GM21723 (cell line): Measurements from ENCODE around the gene DDAH2.

Experiments used
- ATAC-seq: cut with Tn5 transposase; IDR thresholded peaks from one replicate; pipeline ENCODE4 v1.9.1; 2021; ENCODE audit warnings: mild to moderate bottlenecking, moderate library complexity; ENCODE audit not compliant: unreplicated experiment

The DDAH2 gene

DNA sequence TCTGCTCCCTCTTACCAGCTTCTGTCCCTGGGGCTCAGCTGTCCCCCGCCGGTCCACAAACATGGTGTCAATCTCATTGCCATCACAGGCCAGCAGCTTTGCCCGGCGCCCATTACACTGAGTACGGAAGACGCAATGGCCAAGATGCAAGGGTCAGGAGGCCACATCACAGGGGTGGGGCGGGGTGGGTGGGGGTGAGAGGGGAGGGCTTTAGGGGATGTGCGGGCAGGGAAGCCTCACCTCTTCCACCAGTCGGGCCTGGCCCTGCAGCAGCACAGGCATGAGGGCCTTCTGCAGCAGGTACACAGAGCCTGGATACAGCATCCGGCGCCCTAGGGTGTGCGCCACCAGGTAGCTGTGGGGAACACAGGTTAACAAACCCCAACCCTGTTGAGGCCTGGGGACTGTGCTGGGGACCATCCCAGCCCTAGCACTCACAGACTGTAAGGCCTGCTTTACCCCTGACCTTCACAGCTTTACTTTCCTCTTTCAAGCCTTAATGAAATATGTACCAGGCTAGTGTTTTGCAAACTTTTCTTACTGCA lies 37.5 kb downstream of the DDAH2 start:
- ATAC-seq: no peak

DNA sequence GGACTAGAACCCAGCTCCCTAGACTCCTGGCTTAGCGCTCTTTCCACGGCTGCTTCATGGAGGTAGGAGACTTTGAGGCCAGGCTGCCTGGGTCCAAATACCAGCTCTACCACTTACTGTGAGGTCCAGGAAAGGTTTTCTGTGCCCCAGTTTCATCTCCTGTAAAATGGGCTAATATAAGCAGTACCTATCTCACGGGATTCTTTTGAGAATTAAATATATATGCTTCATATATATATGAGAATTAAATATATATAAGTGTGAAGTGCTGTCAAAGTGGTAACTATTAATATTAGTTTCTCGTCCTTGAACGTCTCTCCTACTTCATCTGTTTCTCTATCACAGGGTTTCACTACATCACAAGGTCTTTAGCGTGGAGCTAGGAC lies 38.0 kb downstream of the DDAH2 start:
- ATAC-seq: no peak

DNA sequence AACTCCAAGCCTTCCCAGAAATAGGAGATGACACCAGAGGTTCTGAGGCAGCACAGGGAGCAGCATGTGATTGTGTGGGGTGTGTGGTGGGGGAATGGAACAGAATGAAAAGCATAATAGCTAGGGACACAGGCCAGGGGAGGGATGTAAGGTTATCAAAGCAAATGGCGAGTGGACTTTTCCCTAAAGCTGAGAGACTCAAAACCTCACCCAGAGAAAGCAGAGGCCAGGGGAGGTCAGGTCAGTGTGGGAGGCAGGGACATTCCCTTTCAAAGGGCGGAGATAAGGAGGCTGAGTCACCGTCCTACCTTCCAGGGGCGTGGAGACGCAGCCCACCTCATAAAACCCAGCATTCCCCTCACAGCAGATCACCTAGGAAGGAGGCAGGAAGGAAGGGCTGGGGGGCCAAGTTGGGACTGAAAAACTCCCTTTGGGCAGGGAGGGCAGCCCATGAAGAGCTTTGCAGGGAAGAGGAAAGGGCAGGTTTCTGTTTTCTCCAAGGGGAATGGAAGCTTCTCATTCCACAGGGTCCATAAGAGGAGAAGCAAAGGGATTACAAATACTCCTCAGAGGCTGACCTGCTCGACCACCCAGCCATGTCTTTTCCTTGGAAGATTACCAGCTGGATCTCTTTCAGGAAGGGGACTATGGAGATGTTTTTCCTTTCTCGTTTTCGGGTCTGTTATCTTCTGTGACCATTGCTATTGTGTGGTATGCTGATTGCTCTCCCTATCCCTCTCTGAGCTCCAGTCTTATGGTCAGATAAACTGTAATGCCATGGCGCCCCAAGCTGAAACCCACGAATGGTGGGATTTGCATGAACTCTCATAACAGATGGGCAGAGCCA lies 38.6 kb downstream of the DDAH2 start:
- ATAC-seq: no peak

DNA sequence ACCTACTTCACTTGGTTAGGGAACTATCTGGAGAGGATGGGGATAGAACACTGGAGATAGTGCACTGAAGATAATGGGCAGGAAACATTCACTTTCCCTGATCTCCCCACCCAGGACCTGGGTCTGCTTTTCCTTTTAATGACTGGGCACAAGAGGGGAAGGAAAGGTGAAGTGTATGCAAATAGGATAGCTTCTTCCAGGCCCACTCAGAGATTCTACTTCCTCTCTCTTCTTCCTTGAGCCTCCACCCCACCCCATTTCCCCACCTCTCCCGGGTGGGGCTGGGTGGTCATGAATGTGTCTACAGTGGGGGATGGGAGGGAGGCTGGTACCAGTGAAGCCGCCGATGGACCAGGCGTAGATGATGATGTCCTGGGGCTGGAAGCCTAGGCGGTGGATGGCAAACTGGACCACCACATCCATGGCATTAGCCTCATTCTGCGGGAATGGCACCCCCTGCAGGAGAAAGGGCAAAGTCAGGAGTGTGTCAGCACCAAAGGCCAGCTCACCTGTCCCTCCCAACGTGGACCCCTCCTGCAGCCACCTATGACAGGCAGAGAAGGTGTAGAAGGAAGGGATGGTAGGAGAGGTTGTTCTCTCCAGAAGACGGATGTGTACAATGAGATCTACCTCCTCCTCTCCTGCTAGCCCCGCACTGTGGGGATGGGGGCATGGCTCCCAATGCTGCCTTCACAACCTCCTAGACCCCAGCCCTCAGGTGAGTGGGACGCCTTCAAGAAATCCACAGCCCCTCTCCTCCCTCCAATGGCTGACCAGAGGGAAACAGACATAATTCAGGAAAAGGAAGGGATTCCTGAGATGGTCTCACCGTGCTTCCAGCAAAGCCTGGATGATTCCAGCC lies 39.6 kb downstream of the DDAH2 start:
- ATAC-seq: no peak

DNA sequence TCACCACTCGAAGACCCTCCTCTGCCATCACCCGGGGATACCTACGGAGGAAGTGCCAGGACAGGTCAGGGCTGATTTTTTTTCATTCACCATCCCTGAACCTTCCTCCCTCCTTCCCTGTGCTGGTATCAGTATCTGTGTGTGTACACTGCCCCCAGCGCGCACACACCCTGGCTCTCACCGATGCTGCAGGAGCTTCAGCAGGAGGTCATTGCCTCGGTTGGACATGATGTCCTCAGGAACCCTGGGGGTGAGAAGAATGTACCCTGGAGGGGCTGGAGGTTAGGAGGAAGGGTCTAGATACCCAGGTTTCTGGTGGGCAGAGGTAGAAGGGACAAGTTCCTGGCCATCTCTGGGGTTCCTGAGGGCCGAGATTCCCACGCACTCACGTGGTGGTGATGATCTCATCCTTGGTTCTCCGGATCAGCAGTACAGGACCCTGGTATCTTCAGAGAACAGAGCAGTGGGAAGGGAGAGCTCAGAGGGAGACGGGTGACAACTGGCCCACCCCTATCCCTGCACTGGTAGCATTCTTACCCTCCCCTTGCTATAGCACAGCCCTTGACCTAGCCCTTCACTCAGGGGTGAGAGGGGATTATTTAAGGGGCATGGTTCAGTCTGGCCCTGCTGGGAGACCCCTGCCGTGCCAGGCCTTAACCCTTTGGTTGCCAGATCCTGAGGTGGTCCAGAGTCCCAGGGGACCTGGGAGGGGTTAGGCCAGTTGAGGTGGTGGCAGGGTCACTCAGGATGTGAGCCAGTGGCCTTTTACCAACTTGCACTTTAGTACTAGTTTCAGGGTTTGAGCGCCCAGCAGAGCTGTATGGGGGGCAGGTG lies 41.0 kb downstream of the DDAH2 start:
- no peak for ATAC-seq

DNA sequence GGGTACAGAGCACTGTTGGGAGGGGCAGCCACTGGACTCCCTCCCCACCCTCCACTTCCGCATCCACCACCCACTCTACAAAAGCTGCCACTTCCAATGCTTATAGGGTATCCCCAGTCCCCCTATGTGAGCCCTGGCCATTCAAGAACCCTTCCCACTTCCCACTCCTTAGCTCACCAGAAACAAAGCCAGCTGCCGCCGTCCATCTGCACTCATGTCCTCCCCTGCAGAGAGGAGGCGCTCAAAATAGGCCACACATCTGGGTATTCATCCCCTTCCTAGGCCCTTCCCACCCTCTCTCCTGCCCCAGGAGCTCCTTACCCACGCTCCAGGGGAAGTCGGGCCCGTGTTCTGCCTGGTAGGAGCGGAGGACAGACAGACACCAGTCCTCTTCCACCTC lies 41.8 kb downstream of the DDAH2 start:
- ATAC-seq: no peak

DNA sequence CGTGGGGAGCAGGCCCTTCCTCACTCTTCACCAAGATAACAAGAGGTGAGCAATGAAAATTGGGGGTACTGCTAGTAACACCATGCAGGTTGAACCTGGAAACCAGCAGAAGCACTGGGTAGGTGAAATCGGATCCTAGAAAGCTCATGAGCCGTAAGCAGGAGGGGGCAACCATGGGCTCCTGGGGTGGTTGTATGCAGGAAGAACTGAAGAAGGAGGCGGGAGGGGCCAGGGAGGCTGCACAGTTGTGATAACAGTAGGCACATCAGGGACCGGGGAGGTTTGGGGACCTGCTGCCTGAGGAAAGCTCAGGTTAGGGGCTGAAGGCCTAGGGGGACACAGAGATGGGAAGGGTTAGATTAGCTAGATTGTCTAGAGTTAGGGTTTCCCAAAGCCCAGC lies 42.6 kb downstream of the DDAH2 start:
- ATAC-seq: no peak

DNA sequence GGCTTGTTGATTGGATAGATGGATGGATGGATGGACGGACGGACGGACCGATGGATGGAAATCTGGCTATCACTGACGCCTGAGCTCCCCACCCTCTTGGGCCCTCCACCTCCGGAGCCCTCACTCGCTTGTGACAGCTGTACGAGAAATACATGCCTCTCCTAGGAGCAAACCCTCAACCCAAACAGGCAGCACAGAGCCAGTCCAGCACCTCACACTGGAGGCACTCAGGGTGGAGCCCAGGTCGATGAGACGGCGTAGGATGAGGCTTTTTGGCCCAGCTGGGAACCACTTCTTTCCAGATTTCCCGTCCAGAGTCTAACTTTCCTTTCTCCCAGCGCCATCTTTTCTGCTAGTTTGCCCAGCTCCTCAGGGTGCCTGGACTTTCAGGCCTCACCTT lies 45.5 kb downstream of the DDAH2 start:
- no peak for ATAC-seq

DNA sequence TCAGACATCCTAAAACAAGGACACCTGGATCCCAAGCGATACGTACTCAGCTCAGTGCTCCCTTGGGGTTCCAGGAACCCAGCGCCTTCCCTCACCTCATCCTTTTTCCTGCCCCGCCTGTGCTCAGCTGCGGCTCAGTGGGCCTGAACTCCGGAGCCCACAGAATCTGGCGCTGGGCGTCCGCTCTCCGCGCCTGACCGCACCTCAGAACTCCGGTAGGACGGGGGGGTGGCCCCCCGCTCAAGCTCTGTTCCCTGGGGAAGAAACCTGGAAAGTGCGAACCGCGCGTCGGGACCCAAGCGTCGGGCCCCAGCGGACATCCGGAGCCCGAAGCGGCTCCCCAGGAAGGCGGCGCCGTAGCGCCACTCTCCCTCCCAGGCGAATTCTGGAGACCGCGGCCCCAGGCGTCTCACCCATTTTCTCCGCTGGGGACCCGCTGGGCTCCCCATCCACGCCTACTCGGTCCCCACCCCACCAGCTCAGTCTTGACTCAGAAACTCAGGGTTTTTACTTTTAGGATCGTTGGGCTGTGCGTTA lies 47.9 kb downstream of the DDAH2 start:
- peak; percentile 26 for ATAC-seq

DNA sequence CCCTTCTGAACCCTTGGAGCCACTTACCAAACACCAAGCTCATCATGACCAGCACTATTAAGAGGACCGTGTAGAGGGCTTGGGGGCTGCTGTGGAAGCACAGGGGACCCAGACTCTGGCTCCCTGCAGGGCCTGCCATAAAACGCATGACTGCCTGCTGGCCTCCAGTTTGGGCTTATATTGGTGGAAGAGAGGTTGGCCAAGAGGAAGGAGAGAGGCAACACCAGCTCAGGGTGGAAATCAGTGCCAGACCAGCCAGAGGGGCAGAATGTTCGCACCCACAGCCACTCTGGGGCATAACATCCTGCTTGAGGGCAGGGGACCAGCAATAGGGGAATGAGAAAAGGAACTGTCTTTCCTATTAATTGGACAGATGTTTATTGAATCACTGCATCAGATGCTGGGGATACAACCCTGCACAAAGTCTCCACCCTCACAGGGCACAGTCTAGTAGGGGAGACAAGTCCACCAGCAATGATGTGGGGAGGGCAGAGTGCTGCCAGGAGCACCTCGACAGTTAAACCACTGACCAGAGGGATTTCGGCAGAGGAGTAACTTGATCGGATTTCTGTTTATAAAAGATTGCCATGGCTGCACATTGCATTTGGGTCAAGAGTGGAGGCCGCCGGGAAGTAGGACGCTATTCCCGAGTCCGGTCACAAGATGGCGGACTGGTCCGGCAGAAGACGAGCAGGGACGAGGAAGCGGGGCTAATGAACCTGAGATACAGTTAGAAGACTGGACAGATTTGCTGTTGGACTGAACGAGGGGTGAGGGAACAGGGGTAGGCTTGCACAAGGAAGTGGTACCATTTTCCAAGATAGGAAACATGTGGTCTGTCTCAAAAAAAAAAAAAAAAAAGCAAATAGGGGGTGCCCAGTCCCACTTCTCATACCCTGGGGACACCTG lies 48.6 kb downstream of the DDAH2 start, which contains the start of gene LY6G5C:
Gene LY6G5C, minus strand, starts transcription at position 842 of the 909 bp plus-strand sequence. Its CDS starts 694 bp downstream, at position 148.
- ATAC-seq: peak; percentile 72

DNA sequence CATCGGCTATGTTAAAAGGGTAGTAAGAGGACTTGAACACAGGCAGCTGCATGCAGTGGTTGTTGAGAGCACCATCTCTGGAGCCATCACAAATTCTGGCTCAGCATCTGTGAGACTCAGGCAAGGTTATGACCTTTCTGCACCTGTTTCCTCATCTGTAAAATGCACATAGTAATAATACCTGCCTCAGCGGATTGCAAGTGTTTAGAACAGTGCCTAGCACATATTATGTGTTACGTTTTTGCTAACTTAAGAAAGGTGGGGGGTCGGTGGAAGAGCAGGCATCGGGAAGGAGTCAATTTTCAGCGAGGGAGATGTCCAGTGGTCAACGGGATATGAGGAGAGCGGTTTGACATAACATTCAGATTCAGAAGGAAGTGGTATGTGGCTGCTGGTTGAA lies 51.1 kb downstream of the DDAH2 start:
- no peak for ATAC-seq
